ENCODE results near the gene IL3.

GRCh38 chr5:132070460-132071337 lies 10.2 kb downstream of the IL3 start:
- TF ChIP-seq CTCF (IDR thresholded peaks at IDR 0.05) (no peak), POLR2A (IDR thresholded peaks at IDR 0.05) (no peak)
